Rectal smooth muscle tissue (tissue), 1 donor: Measurements from ENCODE around the gene MRPL12.

Experiments used
- H3K27ac ChIP-seq: one replicate; pipeline ENCODE4 v1.7.0; 2013; ENCODE audit warnings: low read depth, low read length, inconsistent platforms
- H3K27me3 ChIP-seq: one replicate; pipeline ENCODE4 v1.7.0; 2013; ENCODE audit warnings: low read length; ENCODE audit not compliant: control insufficient read depth, insufficient read depth
- H3K36me3 ChIP-seq: one replicate; pipeline ENCODE4 v1.7.0; 2013; ENCODE audit warnings: low read length; ENCODE audit not compliant: control insufficient read depth, insufficient read depth
- H3K4me1 ChIP-seq: one replicate; pipeline ENCODE4 v1.7.0; 2013; ENCODE audit warnings: low read length; ENCODE audit not compliant: control insufficient read depth, insufficient read depth
- H3K4me3 ChIP-seq: one replicate; pipeline ENCODE4 v1.7.0; 2013; ENCODE audit warnings: low read length
- H3K9ac ChIP-seq: one replicate; pipeline ENCODE4 v1.7.0; 2013; ENCODE audit warnings: low read length

The MRPL12 gene

GRCh38 chr17:81696218-81696941 is 6.8 kb upstream of the MRPL12 start:
- no peak overlapping the region for H3K4me3 ChIP-seq
- H3K4me1 ChIP-seq = peaks cover 3% of the 10 kb centered on the region
- H3K27me3 ChIP-seq = no peaks in the 10 kb centered on the region
- peaks cover 64% of the 10 kb centered on the region for H3K36me3 ChIP-seq
- no peak overlapping the region for H3K9ac ChIP-seq
- no peak overlapping the region for H3K27ac ChIP-seq

GRCh38 chr17:81697261-81698044 is 5.7 kb upstream of the MRPL12 start:
- peaks cover 11% of the 10 kb centered on the region for H3K4me1 ChIP-seq
- no peak overlapping the region for H3K27ac ChIP-seq
- H3K9ac ChIP-seq = no peak overlapping the region
- peaks cover 58% of the 10 kb centered on the region for H3K36me3 ChIP-seq
- H3K27me3 ChIP-seq = no peaks in the 10 kb centered on the region
- no peak overlapping the region for H3K4me3 ChIP-seq

DNA sequence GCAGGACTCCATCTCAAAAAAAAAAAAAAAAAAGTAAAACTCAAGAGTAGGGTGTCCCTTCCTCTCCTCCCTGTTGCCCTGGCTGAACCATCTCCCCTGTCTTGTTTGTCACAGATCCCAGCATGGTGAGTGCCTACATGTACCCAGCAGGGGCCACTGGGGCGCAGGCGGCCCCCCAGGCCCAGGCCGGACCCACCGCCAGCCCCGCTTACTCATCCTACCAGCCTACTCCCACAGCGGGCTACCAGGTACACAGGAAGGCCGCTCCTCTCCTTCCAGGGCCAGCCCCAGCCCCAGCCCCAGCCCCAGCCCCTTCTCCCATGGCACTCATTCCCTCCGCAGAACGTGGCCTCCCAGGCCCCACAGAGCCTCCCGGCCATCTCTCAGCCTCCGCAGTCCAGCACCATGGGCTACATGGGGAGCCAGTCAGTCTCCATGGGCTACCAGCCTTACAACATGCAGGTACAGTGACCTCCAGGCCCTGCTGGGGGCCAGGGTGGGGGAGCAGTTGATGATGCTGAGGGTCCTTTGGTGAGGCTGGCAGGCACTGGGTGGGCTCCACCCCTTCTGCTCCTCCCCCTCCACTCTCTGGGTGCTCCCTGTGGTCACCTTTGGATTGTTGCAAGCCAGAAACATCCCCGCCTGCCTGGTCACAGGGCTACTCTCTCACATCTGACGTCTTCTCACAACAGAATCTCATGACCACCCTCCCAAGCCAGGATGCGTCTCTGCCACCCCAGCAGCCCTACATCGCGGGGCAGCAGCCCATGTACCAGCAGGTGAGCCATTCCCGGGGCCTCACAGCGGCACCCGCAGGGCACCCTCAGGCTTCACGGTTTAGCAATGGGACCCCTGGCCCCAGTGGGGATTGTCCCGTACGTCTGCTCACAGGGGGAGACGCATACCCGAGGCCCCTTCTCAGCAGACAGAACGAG is 2.5 kb upstream of the MRPL12 start:
- Histone ChIP-seq H3K9ac (no peak overlapping the region), H3K27me3 (no peaks in the 10 kb centered on the region), H3K36me3 (peaks cover 38% of the 10 kb centered on the region)

GRCh38 chr17:81701288-81702071 is 1.7 kb upstream of the MRPL12 start:
- H3K4me3 ChIP-seq = peak overlapping the region; percentile 0
- no peak overlapping the region for H3K27ac ChIP-seq
- no peaks in the 10 kb centered on the region for H3K27me3 ChIP-seq
- H3K4me1 ChIP-seq = peaks cover 15% of the 10 kb centered on the region
- H3K36me3 ChIP-seq = peaks cover 31% of the 10 kb centered on the region
- no peak overlapping the region for H3K9ac ChIP-seq

More for the DNA sequence above, 2.5 kb upstream of the MRPL12 start:
- Histone ChIP-seq H3K27ac (no peak overlapping the region), H3K4me1 (peaks cover 15% of the 10 kb centered on the region), H3K4me3 (no peak overlapping the region)

- H3K9ac ChIP-seq = peak overlapping the region; percentile 29
- peak overlapping the region; percentile 95 for H3K4me3 ChIP-seq
- peak overlapping the region; percentile 91 for H3K27ac ChIP-seq
- peaks cover 15% of the 10 kb centered on the region for H3K4me1 ChIP-seq
- peaks cover 15% of the 10 kb centered on the region for H3K36me3 ChIP-seq
- H3K27me3 ChIP-seq = no peaks in the 10 kb centered on the region
Observed at GRCh38 chr17:81703747-81704654, 834 bp downstream of the MRPL12 start.

DNA sequence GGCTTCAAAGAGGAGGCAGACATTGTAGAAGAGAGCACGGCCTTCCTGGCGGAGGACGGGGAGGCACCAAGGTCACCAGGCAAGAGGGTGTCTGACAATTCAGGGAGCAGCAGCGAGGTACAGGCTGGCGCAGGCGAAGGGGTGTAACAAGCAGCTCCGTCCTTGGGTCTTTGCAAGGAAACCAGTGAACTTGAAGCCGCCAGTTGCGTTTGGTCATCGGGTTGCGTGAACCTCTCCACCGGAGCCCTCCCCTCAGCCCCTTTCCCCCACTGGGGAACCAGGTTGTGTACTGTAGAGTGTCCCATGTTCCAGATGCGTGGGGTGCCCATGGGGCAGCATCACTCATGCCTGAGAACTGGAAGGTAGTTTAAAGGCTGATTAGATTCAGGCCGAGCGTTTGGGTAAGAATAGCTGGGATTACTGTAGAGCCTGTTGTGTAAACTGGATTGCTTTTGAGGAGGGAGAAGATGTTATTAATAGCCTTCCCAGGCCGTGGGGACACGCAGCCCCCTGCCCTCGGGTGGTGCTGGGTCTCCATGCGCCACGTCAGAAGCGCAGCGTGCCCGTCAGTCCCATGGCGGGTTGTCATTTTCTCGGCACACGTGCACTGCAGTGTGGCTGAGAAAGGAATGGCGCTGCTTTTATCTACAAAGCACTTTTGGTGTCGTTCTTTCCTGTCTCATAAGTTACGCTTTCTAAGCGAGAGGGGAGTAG is 2.5 kb downstream of the MRPL12 start:
- H3K4me1 ChIP-seq = peaks cover 16% of the 10 kb centered on the region
- H3K27ac ChIP-seq = no peak overlapping the region
- no peak overlapping the region for H3K4me3 ChIP-seq
- H3K9ac ChIP-seq = no peak overlapping the region
- no peaks in the 10 kb centered on the region for H3K27me3 ChIP-seq
- peaks cover 13% of the 10 kb centered on the region for H3K36me3 ChIP-seq

DNA sequence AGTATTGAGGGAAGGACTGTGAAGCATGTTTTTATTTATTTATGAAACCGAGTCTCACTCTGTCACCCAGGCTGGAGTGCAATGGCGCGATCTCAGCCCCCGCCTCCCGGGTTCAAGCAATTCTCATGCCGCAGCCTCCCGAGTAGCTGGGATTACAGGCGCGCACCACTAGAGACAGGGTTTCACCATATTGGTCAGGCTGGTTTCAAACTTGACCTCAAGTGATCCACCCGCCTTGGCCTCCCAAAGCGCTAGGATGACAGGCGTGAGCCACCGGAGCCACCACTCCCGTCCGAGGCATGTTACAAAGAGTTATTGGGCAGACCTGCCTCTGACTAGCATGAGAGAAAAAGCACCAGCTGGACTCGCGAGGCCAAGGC is 3.1 kb downstream of the MRPL12 start:
- Histone ChIP-seq H3K27me3 (no peaks in the 10 kb centered on the region), H3K36me3 (peaks cover 7% of the 10 kb centered on the region), H3K9ac (no peak overlapping the region), H3K4me3 (no peak overlapping the region), H3K27ac (no peak overlapping the region), H3K4me1 (peaks cover 18% of the 10 kb centered on the region)

DNA sequence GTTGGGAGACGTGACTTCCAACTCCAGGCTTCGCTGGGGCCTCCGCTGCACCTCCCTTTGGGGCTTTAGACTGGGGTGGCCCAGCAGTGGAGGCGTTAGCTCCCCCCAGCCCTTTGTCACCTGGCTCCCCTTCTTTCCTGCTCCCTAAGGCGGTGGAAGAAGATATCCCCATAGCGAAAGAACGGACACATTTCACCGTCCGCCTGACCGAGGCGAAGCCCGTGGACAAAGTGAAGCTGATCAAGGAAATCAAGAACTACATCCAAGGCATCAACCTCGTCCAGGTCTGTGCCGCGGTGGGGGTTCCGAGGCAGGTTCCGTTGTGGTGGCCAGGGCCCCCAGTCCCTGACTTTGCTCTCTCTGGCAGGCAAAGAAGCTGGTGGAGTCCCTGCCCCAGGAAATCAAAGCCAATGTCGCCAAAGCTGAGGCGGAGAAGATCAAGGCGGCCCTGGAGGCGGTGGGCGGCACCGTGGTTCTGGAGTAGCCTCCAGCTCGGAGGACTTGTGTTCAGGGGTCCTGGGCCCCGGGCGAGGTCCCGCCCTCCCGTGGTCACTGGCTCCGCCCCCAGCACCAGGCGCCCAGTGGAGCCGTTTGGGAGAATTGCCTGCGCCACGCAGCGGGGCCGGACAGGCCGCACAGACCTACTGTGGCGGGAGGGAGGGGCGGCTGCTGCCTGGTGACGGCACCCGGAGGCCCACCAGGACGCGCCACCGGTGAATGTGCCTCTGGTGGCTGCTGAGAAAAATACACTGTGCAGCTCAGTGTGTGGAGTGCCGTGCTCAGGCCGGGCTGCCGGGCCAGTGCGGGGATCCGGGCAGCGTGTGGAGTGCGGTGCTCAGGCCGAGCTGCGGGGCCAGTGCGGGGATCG is 3.8 kb downstream of the MRPL12 start:
- Histone ChIP-seq H3K27ac (no peak overlapping the region), H3K27me3 (no peaks in the 10 kb centered on the region), H3K9ac (no peak overlapping the region), H3K36me3 (peaks cover 4% of the 10 kb centered on the region), H3K4me1 (peaks cover 14% of the 10 kb centered on the region), H3K4me3 (no peak overlapping the region)

GRCh38 chr17:81707725-81708646 is 4.8 kb downstream of the MRPL12 start:
- H3K4me1 ChIP-seq = peaks cover 15% of the 10 kb centered on the region
- no peak overlapping the region for H3K9ac ChIP-seq
- no peak overlapping the region for H3K4me3 ChIP-seq
- peaks cover 4% of the 10 kb centered on the region for H3K36me3 ChIP-seq
- no peaks in the 10 kb centered on the region for H3K27me3 ChIP-seq
- no peak overlapping the region for H3K27ac ChIP-seq
